Fibroblast of skin of right biceps (primary cell): ENCODE measurements around the gene KRTAP12-2.
"Not testable (repeated sequence)": the region's sequence is repeated elsewhere in the genome, so short reads cannot be mapped to it uniquely, and the experiment has no call there.

Source experiments
- DNase-seq: peaks from one replicate; pipeline ENCODE4 v3.0.0-alpha.2; 2013

Gene KRTAP12-2

GRCh38 chr21:44702111-44702972, 35.6 kb upstream of the KRTAP12-2 start:
- DNase-seq: no peak

GRCh38 chr21:44701541-44701940, 34.8 kb upstream of the KRTAP12-2 start:
- no peak for DNase-seq

- no peak for DNase-seq
These were observed 34.3 kb upstream of the KRTAP12-2 start for GRCh38 chr21:44701023-44701400.

- no peak for DNase-seq
These were observed 33.6 kb upstream of the KRTAP12-2 start for GRCh38 chr21:44700101-44701022.

- no peak for DNase-seq
These were observed 32.8 kb upstream of the KRTAP12-2 start for GRCh38 chr21:44699502-44700001.

GRCh38 chr21:44697811-44698734, 31.3 kb upstream of the KRTAP12-2 start:
- no peak for DNase-seq

GRCh38 chr21:44697172-44697810, 30.6 kb upstream of the KRTAP12-2 start, which contains the start of gene KRTAP10-12:
TSS of gene KRTAP10-12 (plus strand) at chr21:44697172. CDS start at chr21:44697202, 30 bp downstream.
- DNase-seq: not testable (repeated sequence)

- DNase-seq: no peak
These were observed 29.8 kb upstream of the KRTAP12-2 start for GRCh38 chr21:44696572-44696971.

- DNase-seq: no peak
These were observed 28.9 kb upstream of the KRTAP12-2 start for GRCh38 chr21:44695641-44696040.

GRCh38 chr21:44695184-44695583, 28.5 kb upstream of the KRTAP12-2 start:
- no peak for DNase-seq

GRCh38 chr21:44694776-44695175, 28.0 kb upstream of the KRTAP12-2 start:
- DNase-seq: no peak

GRCh38 chr21:44692798-44693512, 26.2 kb upstream of the KRTAP12-2 start:
- DNase-seq: no peak

GRCh38 chr21:44691686-44692085, 25.0 kb upstream of the KRTAP12-2 start:
- no peak for DNase-seq

GRCh38 chr21:44689740-44690139, 23.0 kb upstream of the KRTAP12-2 start:
- DNase-seq: not testable (repeated sequence)

GRCh38 chr21:44687671-44688070, 20.9 kb upstream of the KRTAP12-2 start:
- no peak for DNase-seq

GRCh38 chr21:44686843-44687561, 20.3 kb upstream of the KRTAP12-2 start:
- no peak for DNase-seq

GRCh38 chr21:44686000-44686781, 19.5 kb upstream of the KRTAP12-2 start:
- DNase-seq: no peak

GRCh38 chr21:44685050-44685449, 18.3 kb upstream of the KRTAP12-2 start:
- DNase-seq: not testable (repeated sequence)

- no peak for DNase-seq
These were observed 17.8 kb upstream of the KRTAP12-2 start for GRCh38 chr21:44684483-44684882.
